ENCODE data around the gene TPO.

TPO gene

GRCh38 chr2:1544478-1545069 lies 131.3 kb downstream of the TPO start:
- no peak overlapping the region for H3K4me3 Mint-ChIP-seq
- no peak for TF ChIP-seq CTCF (IDR thresholded peaks at IDR 0.05; ENCODE audit: unreplicated experiment in 3 of 3)
- no peak overlapping the region for H3K27ac Mint-ChIP-seq
- peaks cover 33% of the 10 kb centered on the region for H3K27me3 Mint-ChIP-seq (ENCODE audit: low read depth)
- peaks cover 31% of the 10 kb centered on the region for H3K4me1 Mint-ChIP-seq
- no peaks in the 10 kb centered on the region for H3K36me3 Mint-ChIP-seq (ENCODE audit: low read depth)
- no peaks in the 10 kb centered on the region for H3K9me3 Mint-ChIP-seq

- H3K27ac Mint-ChIP-seq, result no peak overlapping the region
- H3K36me3 Mint-ChIP-seq (ENCODE audit: low read depth), result no peaks in the 10 kb centered on the region
- H3K4me3 Mint-ChIP-seq, result no peak overlapping the region
- no peaks in the 10 kb centered on the region for H3K9me3 Mint-ChIP-seq
- peaks cover 31% of the 10 kb centered on the region for H3K27me3 Mint-ChIP-seq (ENCODE audit: low read depth)
- peak; percentile 88 to 94 (median 93) for TF ChIP-seq CTCF (IDR thresholded peaks at IDR 0.05; ENCODE audit: unreplicated experiment in 3 of 3)
- H3K4me1 Mint-ChIP-seq, result peaks cover 22% of the 10 kb centered on the region
These were observed 132.8 kb downstream of the TPO start for GRCh38 chr2:1546023-1546591.

- Mint-ChIP-seq H3K36me3 (ENCODE audit: low read depth) (no peaks in the 10 kb centered on the region), H3K4me1 (peaks cover 22% of the 10 kb centered on the region), H3K27me3 (ENCODE audit: low read depth) (peaks cover 30% of the 10 kb centered on the region), H3K4me3 (no peak overlapping the region), H3K9me3 (no peaks in the 10 kb centered on the region), H3K27ac (no peak overlapping the region)
- peak in 1 of 3 experiments; percentile 10 for TF ChIP-seq CTCF (IDR thresholded peaks at IDR 0.05; ENCODE audit: unreplicated experiment in 3 of 3)
These were observed 133.6 kb downstream of the TPO start for GRCh38 chr2:1546901-1547300.

- no peak overlapping the region for H3K4me3 Mint-ChIP-seq
- no peak for TF ChIP-seq CTCF (IDR thresholded peaks at IDR 0.05; ENCODE audit: unreplicated experiment in 3 of 3)
- H3K4me1 Mint-ChIP-seq, result peaks cover 21% of the 10 kb centered on the region
- H3K9me3 Mint-ChIP-seq, result no peaks in the 10 kb centered on the region
- H3K36me3 Mint-ChIP-seq (ENCODE audit: low read depth), result no peaks in the 10 kb centered on the region
- peaks cover 30% of the 10 kb centered on the region for H3K27me3 Mint-ChIP-seq (ENCODE audit: low read depth)
- no peak overlapping the region for H3K27ac Mint-ChIP-seq
These were observed 135.8 kb downstream of the TPO start for GRCh38 chr2:1548910-1549673.

- Mint-ChIP-seq H3K9me3 (no peaks in the 10 kb centered on the region), H3K27ac (no peak overlapping the region), H3K27me3 (ENCODE audit: low read depth) (peaks cover 30% of the 10 kb centered on the region), H3K4me3 (no peak overlapping the region), H3K4me1 (peaks cover 23% of the 10 kb centered on the region), H3K36me3 (ENCODE audit: low read depth) (no peaks in the 10 kb centered on the region)
- TF ChIP-seq CTCF (IDR thresholded peaks at IDR 0.05; ENCODE audit: unreplicated experiment in 3 of 3), result no peak
These were observed 136.8 kb downstream of the TPO start for GRCh38 chr2:1550076-1550475.
